Measurements from ENCODE around the gene CFAP70. TPM values are rescaled to one million over a fixed set of nuclear protein-coding genes. Genes with fewer than 3 reads are reported as not detected.

Gene CFAP70
- total and polyA plus RNA-seq, 2 of the 8 experiments (the other 6 are each of a cell fraction or from before 2014, with no cell fraction given) = 0.21 to 0.30 TPM

- peaks cover 0 to 27% (median 7%) of the 10 kb centered on the region in 4 experiments; a peak in 4 of 8 replicates for H3K36me3 ChIP-seq (ENCODE audit: control insufficient read depth in 2 of 4, insufficient read depth in 4 of 4, low read length in 3 of 4)
- CTCF ChIA-PET (ENCODE audit: partially characterized antibody) = interaction anchor here (0.5 to 2.8 kb wide), 5 partner anchors 26 to 410 kb away, joined by 3 to 8 read pairs (median 3); no protein-coding TSS in a partner anchor
- peak; percentile 28 for FAIRE-seq
These were observed 125.8 kb downstream of the CFAP70 start for GRCh38 chr10:73232887-73233286.

More at GRCh38 chr10:73232887-73233286, 125.8 kb downstream of the CFAP70 start:
- Histone ChIP-seq H3K4me1 (replicated peaks in 1 of 4; ENCODE audit: control insufficient read depth in 3 of 4, insufficient read depth in 4 of 4, low read length in 3 of 4) (no peaks in the 10 kb centered on the region), H3K4me2 (ENCODE audit: insufficient read depth in 1 of 2, low read depth in 2 of 2, low read length in 2 of 2) (no peak overlapping the region), H4K8ac (ENCODE audit: extremely low read depth, insufficient read depth, low read length) (no peak overlapping the region), H3K79me2 (ENCODE audit: control insufficient read depth in 1 of 2, insufficient read depth in 2 of 2, low read length in 2 of 2) (no peaks in the 10 kb centered on the region), H2BK120ac (replicated peaks; ENCODE audit: low read depth, low read length) (no peak overlapping the region), H4K5ac (ENCODE audit: insufficient read length, low read depth, low read length) (no peak overlapping the region), H3K79me1 (ENCODE audit: low read depth, low read length) (no peaks in the 10 kb centered on the region), H2BK12ac (ENCODE audit: low read depth, low read length) (no peak overlapping the region), H2BK5ac (ENCODE audit: low read depth, low read length) (no peak overlapping the region), H3K9ac (replicated peaks in 1 of 4; ENCODE audit: extremely low read depth in 1 of 4, low read depth in 3 of 4, low read length in 3 of 4) (no peak overlapping the region), H3K23me2 (ENCODE audit: low read depth, low read length) (no peaks in the 10 kb centered on the region), H2AFZ (ENCODE audit: low read length) (no peak overlapping the region), H3K27me3 (replicated peaks in 1 of 4; ENCODE audit: control insufficient read depth in 3 of 4, extremely low read depth in 1 of 4, insufficient read depth in 3 of 4, low read length in 3 of 4) (no peaks in the 10 kb centered on the region), H3K9me3 (ENCODE audit: insufficient read depth in 2 of 2, low read depth in 1 of 2, low read length in 1 of 2) (no peaks in the 10 kb centered on the region), H2AK5ac (ENCODE audit: low read depth, low read length) (no peak overlapping the region), H3K23ac (ENCODE audit: insufficient read length) (no peak overlapping the region), H2BK20ac (ENCODE audit: low read length) (no peak overlapping the region), H3K4ac (replicated peaks; ENCODE audit: insufficient read length, low read depth, low read length) (no peak overlapping the region), H3K27ac (ENCODE audit: low read depth, low read length) (no peak overlapping the region), H3K4me3 (ENCODE audit: extremely low read depth in 1 of 4, insufficient read depth in 2 of 4, low read depth in 3 of 4, low read length in 4 of 4) (no peak overlapping the region), H4K20me1 (replicated peaks in 1 of 2; ENCODE audit: control insufficient read depth in 1 of 2, insufficient read depth in 2 of 2, low read length in 2 of 2) (peaks cover 1 to 6% of the 10 kb centered on the region in 2 experiments), H4K91ac (replicated peaks; ENCODE audit: insufficient read length, low read length) (no peak overlapping the region), H3K18ac (ENCODE audit: extremely low read depth, low read length) (no peak overlapping the region), H2BK15ac (ENCODE audit: low read length) (no peak overlapping the region), H3K56ac (replicated peaks; ENCODE audit: insufficient read length, low read depth, low read length) (no peak overlapping the region), H3K14ac (ENCODE audit: insufficient read length) (no peak overlapping the region)
- no peak for DNase-seq (ENCODE audit: low read depth in 1 of 2, low spot score in 2 of 2)
- POLR2A ChIA-PET (ENCODE audit: partially characterized antibody) = interaction anchor here (1.5 to 5.9 kb wide), 2 partner anchors 10 to 13 kb away, joined by 5 to 62 read pairs; partner anchors contain the start of gene DNAJC9
- 86% methylated on average over 8 of the region's 8 CpGs; no CpG with 5 or more reads in 1 of the 2 experiments for WGBS, 2 experiments (ENCODE audit: extremely low coverage in 1 of 2, insufficient coverage in 1 of 2, insufficient read length in 1 of 2, insufficient replicate concordance in 2 of 2, low coverage in 1 of 2, low lambda C conversion rate in 2 of 2, missing lambda C conversion rate in 1 of 2)
- no peak for TF ChIP-seq EZH2 (IDR thresholded peaks at IDR 0.05; ENCODE audit: low read depth, low read length, severe bottlenecking)
- TF ChIP-seq YY1 (IDR thresholded peaks at IDR 0.05; ENCODE audit: low read depth, low read length) = no peak
- TF ChIP-seq CTCF (IDR thresholded peaks at IDR 0.05; ENCODE audit: control extremely low read depth in 1 of 3, insufficient read depth in 1 of 3, low read depth in 1 of 3, low read length in 3 of 3) = peak; percentile 27 to 53 (median 48)
- peak; percentile 39 to 50; a peak in 3 of 4 replicates for TF ChIP-seq RAD21 (IDR thresholded peaks at IDR 0.05 in 1 of 2, conservative IDR thresholded peaks at IDR 0.05 in 1 of 2; ENCODE audit: low read depth in 2 of 2, low read length in 2 of 2)
